HG02884 (cell line): ENCODE results near the gene ST8SIA2.

Source experiments
- ATAC-seq: cut with Tn5 transposase; IDR thresholded peaks from one replicate; pipeline ENCODE4 v1.9.1; 2021; ENCODE audit warnings: mild to moderate bottlenecking, moderate library complexity; ENCODE audit not compliant: unreplicated experiment

Gene ST8SIA2

DNA sequence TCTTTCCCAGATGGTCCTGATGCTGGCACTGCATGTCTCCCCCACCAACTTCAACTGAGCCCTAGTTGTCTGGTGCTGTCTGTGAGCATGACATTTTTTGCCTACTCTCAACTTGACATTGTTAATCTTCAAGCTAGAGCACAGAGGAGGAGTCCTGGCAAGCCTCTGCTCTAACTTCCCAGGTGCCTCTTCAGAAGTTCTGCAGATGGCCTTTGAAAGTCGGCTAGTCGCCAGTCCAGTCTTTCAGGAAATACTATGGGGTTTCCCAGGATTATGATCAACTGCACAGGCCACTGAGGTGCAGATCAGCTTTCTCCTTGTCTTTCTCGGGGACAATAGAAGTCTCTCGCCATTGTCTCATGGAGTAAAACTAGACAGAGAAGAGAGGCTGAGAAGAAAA, 86.7 kb downstream of the ST8SIA2 start:
- ATAC-seq = no peak

DNA sequence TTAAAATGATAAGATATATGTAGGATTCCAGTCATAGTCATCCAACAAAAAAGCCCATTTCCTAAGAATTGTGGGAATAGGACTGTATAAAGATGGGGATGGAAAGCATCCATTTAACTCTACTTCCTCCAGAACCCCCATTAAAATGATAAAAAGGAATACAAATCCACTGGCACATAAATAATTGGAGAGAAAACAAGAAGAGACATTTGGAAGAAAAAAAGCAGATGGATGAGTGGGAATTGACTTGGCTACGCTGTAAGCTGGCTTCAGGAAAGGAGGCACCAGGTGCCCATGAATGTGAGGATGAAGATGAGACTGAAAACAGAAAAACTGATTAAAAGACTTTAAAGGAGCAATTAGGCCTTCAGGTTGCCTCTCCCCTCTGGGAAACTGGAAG, 91.8 kb downstream of the ST8SIA2 start:
- no peak for ATAC-seq

GRCh38 chr15:92492551-92493115, 99.0 kb downstream of the ST8SIA2 start:
- no peak for ATAC-seq

DNA sequence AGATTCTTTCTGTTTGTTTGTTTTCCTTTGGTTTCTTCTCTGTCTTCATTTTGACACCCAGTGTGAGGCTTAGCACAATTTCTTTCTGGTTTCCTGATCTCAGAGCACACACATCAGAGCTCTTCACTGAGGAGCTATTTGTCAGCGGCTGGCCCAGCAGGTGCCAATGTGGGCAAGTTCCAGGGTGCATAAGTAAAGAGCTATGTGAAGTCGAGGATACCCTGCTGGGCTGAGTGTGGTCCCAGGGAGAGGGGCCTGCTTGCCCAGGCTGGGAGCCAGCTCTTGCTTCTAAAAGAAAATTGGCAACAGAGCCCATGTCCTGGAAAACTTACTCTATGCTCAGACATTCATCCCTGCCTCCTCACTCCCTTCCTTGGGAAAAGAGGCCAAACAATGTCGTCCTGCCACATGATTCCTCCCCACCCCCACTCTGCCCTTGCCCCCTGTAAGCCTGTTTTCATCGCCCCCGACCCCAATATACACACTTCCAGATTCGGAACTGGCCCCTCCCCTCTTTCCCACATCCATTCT, 101.2 kb downstream of the ST8SIA2 start:
- ATAC-seq = no peak

GRCh38 chr15:92495446-92495845, 101.8 kb downstream of the ST8SIA2 start:
- ATAC-seq = no peak

GRCh38 chr15:92499731-92500530, 106.2 kb downstream of the ST8SIA2 start:
- no peak for ATAC-seq

DNA sequence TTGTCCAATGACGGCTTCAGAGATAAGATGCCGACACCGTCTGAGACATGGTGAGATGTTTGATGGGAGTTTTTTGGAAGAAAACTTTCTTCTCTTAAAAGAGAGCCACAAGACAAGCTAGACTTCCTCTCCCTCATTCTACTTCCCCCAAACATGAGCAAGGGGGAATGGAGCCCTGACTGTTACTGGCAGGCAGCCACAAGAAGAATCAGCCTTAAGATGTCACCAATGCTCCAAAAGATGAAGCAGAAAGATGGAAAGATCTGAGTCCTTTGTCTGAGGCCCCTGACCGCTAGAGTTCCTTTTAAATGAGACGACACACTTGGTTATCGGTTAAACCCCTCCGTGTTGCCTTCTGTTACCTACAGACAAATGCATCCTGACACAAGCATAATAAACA, 108.7 kb downstream of the ST8SIA2 start:
- no peak for ATAC-seq

GRCh38 chr15:92502930-92503857, 109.5 kb downstream of the ST8SIA2 start:
- ATAC-seq = no peak

DNA sequence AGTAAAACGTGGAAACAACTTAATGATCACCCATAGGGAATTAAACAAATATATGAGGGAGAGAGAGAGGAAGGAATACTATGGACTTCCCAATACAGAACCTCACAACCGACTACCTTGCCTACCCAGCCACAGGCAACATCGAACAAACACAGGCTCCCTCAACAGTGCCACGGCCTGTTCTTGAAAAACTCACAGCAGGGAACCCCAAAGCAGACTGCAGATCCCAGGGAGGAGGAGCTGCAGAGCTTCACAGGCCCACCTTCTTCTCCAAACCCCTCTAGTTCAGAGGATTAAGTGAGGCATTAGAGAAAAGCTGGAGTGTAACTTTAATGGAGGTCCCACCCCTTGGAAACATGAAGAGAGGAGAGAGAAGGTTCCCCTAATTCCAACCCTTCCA, 110.2 kb downstream of the ST8SIA2 start:
- ATAC-seq = no peak

GRCh38 chr15:92505611-92506010, 111.9 kb downstream of the ST8SIA2 start:
- ATAC-seq = no peak

DNA sequence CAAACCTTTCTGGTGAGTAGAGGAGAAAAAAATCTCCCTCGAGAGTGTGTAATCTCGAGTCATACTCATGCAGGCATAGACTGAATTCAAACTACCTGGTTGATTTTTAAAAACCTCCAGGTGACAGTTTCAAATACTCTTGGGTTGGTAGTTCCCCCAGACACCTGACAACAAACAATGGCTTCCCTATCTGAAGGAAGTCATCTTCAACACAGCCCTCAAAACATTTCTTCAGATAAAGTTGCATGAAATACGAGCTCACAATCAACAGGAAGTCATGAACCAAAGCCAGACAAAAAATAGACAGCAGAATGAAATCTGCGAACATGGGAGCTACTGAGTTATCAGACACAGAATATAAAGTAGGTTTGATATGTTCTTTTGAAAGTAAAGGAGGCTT, 112.8 kb downstream of the ST8SIA2 start:
- no peak for ATAC-seq

- no peak for ATAC-seq
Observed at GRCh38 chr15:92510163-92510882, 116.6 kb downstream of the ST8SIA2 start.
